GM23338 (cell line): ENCODE results near the gene NADK. TPM values are rescaled to one million over a fixed set of nuclear protein-coding genes. Genes with fewer than 3 reads are reported as not detected.

Experiments used
- ATAC-seq: fragments of 200-7000 bp; cut with Tn5 transposase; 3 replicates; pipeline ENCODE4 v1.9.1; 2020
- DNase-seq: peaks from one replicate; pipeline ENCODE4 v3.0.0-alpha.2; 2015; ENCODE audit warnings: low spot score
- H2AFZ ChIP-seq: fragments of 200-600 bp; sonication (generic); 2 replicates; pipeline ENCODE4 v1.8.0; 2016; ENCODE audit warnings: antibody characterized with exemption, mild to moderate bottlenecking, moderate library complexity
- H3F3A ChIP-seq: fragments of 200-600 bp; sonication (generic); replicated peaks from 2 replicates; pipeline ENCODE4 v1.8.0; 2017; ENCODE audit warnings: antibody characterized with exemption, mixed run types, low read depth
- H3K27ac ChIP-seq: fragments of 200-600 bp; sonication (generic); 2 replicates; pipeline ENCODE4 v1.6.1; 2016; ENCODE audit warnings: low read depth
- H3K27me3 ChIP-seq: fragments of 200-600 bp; sonication (generic); 2 replicates; pipeline ENCODE4 v1.8.0; 2016; ENCODE audit warnings: mild to moderate bottlenecking, mixed run types, moderate library complexity; ENCODE audit not compliant: insufficient read depth
- H3K36me3 ChIP-seq: fragments of 200-600 bp; sonication (generic); 2 replicates; pipeline ENCODE4 v1.8.0; 2016; ENCODE audit warnings: mild to moderate bottlenecking; ENCODE audit not compliant: insufficient read depth
- H3K4me1 ChIP-seq: fragments of 200-600 bp; sonication (generic); 2 replicates; pipeline ENCODE4 v1.8.0; 2016; ENCODE audit warnings: mild to moderate bottlenecking, moderate library complexity; ENCODE audit not compliant: insufficient read depth
- H3K4me2 ChIP-seq: fragments of 200-600 bp; sonication (generic); 2 replicates; pipeline ENCODE4 v1.7.1; 2017; ENCODE audit warnings: mixed run types
- H3K4me3 ChIP-seq: fragments of 200-600 bp; sonication (generic); 2 replicates; pipeline ENCODE4 v1.6.1; 2016; ENCODE audit warnings: mixed run types
- H3K79me2 ChIP-seq: fragments of 200-600 bp; sonication (generic); replicated peaks from 2 replicates; pipeline ENCODE4 v1.8.0; 2017; ENCODE audit warnings: mild to moderate bottlenecking; ENCODE audit not compliant: insufficient read depth
- H3K9me2 ChIP-seq: fragments of 200-600 bp; sonication (generic); 2 replicates; pipeline ENCODE4 v1.8.0; 2017; ENCODE audit not compliant: insufficient read depth
- H4K20me1 ChIP-seq: fragments of 200-600 bp; sonication (generic); replicated peaks from 2 replicates; pipeline ENCODE4 v1.8.0; 2017; ENCODE audit warnings: mild to moderate bottlenecking; ENCODE audit not compliant: insufficient read depth
- H3K27ac Mint-ChIP-seq: 2 replicates; pipeline ENCODE4 v1.8.0; 2020; ENCODE audit warnings: inconsistent platforms, mild to moderate bottlenecking, moderate library complexity, mixed read lengths
- H3K27me3 Mint-ChIP-seq: 3 replicates; pipeline ENCODE4 v1.8.0; 2022; ENCODE audit warnings: low read depth, mild to moderate bottlenecking, moderate library complexity, mixed read lengths, inconsistent platforms; ENCODE audit not compliant: insufficient read depth, poor library complexity
- H3K36me3 Mint-ChIP-seq: 3 replicates; pipeline ENCODE4 v1.8.0; 2021; ENCODE audit warnings: low read depth, mild to moderate bottlenecking, inconsistent platforms, moderate library complexity, mixed read lengths
- H3K4me1 Mint-ChIP-seq: 3 replicates; pipeline ENCODE4 v1.8.0; 2020; ENCODE audit warnings: mild to moderate bottlenecking, inconsistent platforms, mixed read lengths
- H3K4me3 Mint-ChIP-seq: 3 replicates; pipeline ENCODE4 v1.8.0; 2021; ENCODE audit warnings: moderate library complexity, mild to moderate bottlenecking, inconsistent platforms, mixed read lengths
- H3K9me3 Mint-ChIP-seq: 3 replicates; pipeline ENCODE4 v1.8.0; 2020; ENCODE audit warnings: moderate library complexity, mild to moderate bottlenecking, inconsistent platforms, mixed read lengths
- CREB1 ChIP-seq: fragments of 250-450 bp; sonication (Bioruptor Pico); IDR thresholded peaks from 2 replicates; pipeline ENCODE4 v1.5.0; 2020; ENCODE audit warnings: low read depth, mild to moderate bottlenecking, moderate library complexity
- EZH2 ChIP-seq: fragments of 200-600 bp; sonication (generic); IDR thresholded peaks from one replicate; pipeline ENCODE4 v1.8.0; 2017; ENCODE audit warnings: antibody characterized with exemption, mild to moderate bottlenecking, low read depth; ENCODE audit not compliant: unreplicated experiment
- EZH2phosphoT487 ChIP-seq: fragments of 200-600 bp; sonication (generic); IDR thresholded peaks from one replicate; pipeline ENCODE4 v1.8.1; 2018; ENCODE audit warnings: antibody characterized with exemption; ENCODE audit not compliant: unreplicated experiment
- NANOG ChIP-seq: IDR thresholded peaks from 2 replicates; pipeline ENCODE4 v1.6.1; 2016; ENCODE audit warnings: antibody characterized with exemption, borderline replicate concordance
- ZNF114 ChIP-seq: fragments of 250-450 bp; sonication (Bioruptor Pico); IDR thresholded peaks from 2 replicates; pipeline ENCODE4 v1.5.0; 2020; ENCODE audit warnings: mild to moderate bottlenecking, moderate library complexity
- polyA plus RNA-seq: library from polyadenylated mRNA; unstranded; fragments of >200 nt; fragmentation: Nextera tagmentation; extraction: Ambion mirVana; gene quantifications from 2 replicates; pipeline ENCODE4 v1.2.1, GENCODE V29; 2016
- total RNA-seq: library from RNA; depleted of rRNA; stranded (reverse); fragments of >200 nt; shearing (Covaris generic); gene quantifications from 2 replicates; pipeline ENCODE4 v1.2.3, GENCODE V29; 2014
- TF ChIP-seq, protein P1 (sequence below), 2 experiments: fragments of 200-600 bp in 1 of 2; sonication (generic) in 1 of 2; conservative IDR thresholded peaks; 2 replicates each; pipeline versions ENCODE4 v1.5.1 to v1.6.1; 2016 to 2017; ENCODE audit warnings: antibody characterized with exemption in 2 of 2, low read depth in 2 of 2, mild to moderate bottlenecking in 2 of 2, moderate library complexity in 1 of 2
- TF ChIP-seq, protein P2 (sequence below): IDR thresholded peaks from 2 replicates; pipeline ENCODE4 v1.6.1; 2016; ENCODE audit warnings: antibody characterized with exemption

The NADK gene
- total and polyA plus RNA-seq, 2 experiments from 2014 or later = 45.3 to 73.2 TPM

DNA sequence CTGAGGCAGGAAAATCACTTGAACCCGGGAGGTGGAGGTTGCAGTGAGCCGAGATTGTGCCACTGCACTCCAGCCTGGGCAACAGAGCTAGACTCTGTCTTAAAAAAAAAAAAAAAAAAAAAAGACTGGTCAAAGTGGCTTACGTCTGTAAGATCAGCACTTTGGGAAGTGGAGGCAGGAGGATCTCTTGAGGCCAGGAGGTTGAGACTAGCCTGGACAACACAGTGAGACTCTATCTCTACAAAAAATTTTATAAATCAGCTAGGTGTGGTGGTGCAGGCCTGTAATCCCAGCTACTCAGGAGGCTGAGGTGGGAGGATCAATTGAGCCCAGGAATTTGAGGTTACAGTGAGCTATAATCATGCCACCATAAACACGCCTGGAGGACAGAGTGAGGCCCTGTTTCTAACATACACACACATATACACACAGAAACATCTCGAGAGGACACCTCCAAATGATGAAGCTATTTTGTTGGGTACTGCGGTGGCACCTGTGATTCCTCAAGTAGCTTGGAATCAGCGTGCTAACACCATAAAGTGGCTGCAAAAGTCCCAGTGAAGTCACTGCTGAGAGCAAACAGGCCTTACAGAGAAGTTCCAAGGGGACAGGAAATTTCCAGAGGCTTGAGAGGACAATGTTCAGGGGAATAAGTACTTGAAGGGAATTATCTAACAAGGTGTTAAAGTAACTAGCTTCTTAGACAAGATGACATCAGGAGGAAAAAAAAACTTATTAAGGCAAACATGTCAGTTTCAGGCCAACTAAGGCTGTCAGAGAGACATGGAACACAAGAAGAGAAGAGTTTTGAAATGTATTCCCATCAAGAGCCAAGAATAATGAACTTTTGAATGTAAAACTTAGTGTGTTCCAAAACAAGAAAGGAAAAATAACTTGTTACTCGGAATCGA is 1.3 kb downstream of the NADK start (continued):
- no peak for TF ChIP-seq EZH2

- H3K4me1 ChIP-seq = peaks cover 17% of the 10 kb centered on the region
- H2AFZ ChIP-seq = no peak overlapping the region
- Mint-ChIP-seq H3K36me3 (peaks cover 40% of the 10 kb centered on the region), H3K4me1 (peaks cover 31% of the 10 kb centered on the region), H3K27ac (peak overlapping the region; percentile 13; the same call in 1 of the 2 replicates), H3K4me3 (peak overlapping the region; percentile 51; the same call in 2 of the 3 replicates), H3K27me3 (peaks cover 25% of the 10 kb centered on the region), H3K9me3 (peaks cover 6% of the 10 kb centered on the region)
- H3K4me2 ChIP-seq = peak overlapping the region; percentile 66
- ATAC-seq (no peak), DNase-seq (peak; percentile 25)
- H3K4me3 ChIP-seq = peak overlapping the region; percentile 26; the same call in 1 of the 2 replicates
- H4K20me1 ChIP-seq = peaks cover 29% of the 10 kb centered on the region
- H3K9me2 ChIP-seq = no peaks in the 10 kb centered on the region
- H3K36me3 ChIP-seq = peaks cover 10% of the 10 kb centered on the region; the same call in 1 of the 2 replicates
- H3K27me3 ChIP-seq = no peaks in the 10 kb centered on the region
- H3K27ac ChIP-seq = peak overlapping the region; percentile 33; the same call in 1 of the 2 replicates
- no peak for TF ChIP-seq EZH2phosphoT487
- TF ChIP-seq, protein P1, sequence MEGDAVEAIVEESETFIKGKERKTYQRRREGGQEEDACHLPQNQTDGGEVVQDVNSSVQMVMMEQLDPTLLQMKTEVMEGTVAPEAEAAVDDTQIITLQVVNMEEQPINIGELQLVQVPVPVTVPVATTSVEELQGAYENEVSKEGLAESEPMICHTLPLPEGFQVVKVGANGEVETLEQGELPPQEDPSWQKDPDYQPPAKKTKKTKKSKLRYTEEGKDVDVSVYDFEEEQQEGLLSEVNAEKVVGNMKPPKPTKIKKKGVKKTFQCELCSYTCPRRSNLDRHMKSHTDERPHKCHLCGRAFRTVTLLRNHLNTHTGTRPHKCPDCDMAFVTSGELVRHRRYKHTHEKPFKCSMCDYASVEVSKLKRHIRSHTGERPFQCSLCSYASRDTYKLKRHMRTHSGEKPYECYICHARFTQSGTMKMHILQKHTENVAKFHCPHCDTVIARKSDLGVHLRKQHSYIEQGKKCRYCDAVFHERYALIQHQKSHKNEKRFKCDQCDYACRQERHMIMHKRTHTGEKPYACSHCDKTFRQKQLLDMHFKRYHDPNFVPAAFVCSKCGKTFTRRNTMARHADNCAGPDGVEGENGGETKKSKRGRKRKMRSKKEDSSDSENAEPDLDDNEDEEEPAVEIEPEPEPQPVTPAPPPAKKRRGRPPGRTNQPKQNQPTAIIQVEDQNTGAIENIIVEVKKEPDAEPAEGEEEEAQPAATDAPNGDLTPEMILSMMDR (conservative IDR thresholded peaks at IDR 0.05; ENCODE audit: low read depth in 2 of 2) = 0 out of 4 replicates have a peak, but pooled peaks of 1 of the 2 experiments have one; percentile 13
- TF ChIP-seq ZNF114 (CRISPR knock-in tag) = no peak
- no peak for TF ChIP-seq CREB1 (CRISPR knock-in tag)
- H3K79me2 ChIP-seq = peaks cover 74% of the 10 kb centered on the region
- H3F3A ChIP-seq = peaks cover 18% of the 10 kb centered on the region
Measured at GRCh38 chr1:1775327-1776226, 2.7 kb downstream of the NADK start.

DNA sequence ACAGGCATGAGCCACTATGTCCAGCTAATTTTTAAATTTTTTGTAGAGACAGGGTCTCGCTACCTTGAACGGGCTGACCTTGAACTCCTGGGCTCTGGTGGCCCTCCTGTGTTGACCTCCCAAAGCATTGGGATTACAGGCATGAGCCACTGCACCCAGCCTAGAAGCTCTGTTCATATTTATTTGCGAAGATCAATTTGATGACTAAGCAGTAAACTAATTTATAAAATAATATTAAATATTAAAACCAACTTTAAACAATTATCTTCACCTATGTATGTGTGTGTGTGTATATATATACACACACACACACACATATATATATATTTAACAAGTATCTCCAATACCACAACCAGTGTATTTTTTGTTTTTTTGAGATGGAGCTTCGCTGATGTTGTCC is 4.4 kb downstream of the NADK start:
- Mint-ChIP-seq H3K4me1 (peaks cover 17% of the 10 kb centered on the region), H3K27me3 (peaks cover 13% of the 10 kb centered on the region), H3K4me3 (no peak overlapping the region), H3K9me3 (peaks cover 11% of the 10 kb centered on the region), H3K36me3 (peaks cover 57% of the 10 kb centered on the region), H3K27ac (no peak overlapping the region)
- Histone ChIP-seq H3K27ac (no peak overlapping the region), H3K4me1 (peaks cover 10% of the 10 kb centered on the region; the same call in 1 of the 2 replicates), H3K4me3 (no peak overlapping the region), H2AFZ (no peak overlapping the region), H3K9me2 (no peaks in the 10 kb centered on the region), H3F3A (peaks cover 9% of the 10 kb centered on the region), H3K27me3 (no peaks in the 10 kb centered on the region), H4K20me1 (peaks cover 39% of the 10 kb centered on the region), H3K4me2 (no peak overlapping the region), H3K79me2 (peaks cover 91% of the 10 kb centered on the region), H3K36me3 (peaks cover 10% of the 10 kb centered on the region; the same call in 1 of the 2 replicates)
- DNase-seq (no peak), ATAC-seq (no peak)
- no peak for TF ChIP-seq NANOG
- TF ChIP-seq, protein P2, sequence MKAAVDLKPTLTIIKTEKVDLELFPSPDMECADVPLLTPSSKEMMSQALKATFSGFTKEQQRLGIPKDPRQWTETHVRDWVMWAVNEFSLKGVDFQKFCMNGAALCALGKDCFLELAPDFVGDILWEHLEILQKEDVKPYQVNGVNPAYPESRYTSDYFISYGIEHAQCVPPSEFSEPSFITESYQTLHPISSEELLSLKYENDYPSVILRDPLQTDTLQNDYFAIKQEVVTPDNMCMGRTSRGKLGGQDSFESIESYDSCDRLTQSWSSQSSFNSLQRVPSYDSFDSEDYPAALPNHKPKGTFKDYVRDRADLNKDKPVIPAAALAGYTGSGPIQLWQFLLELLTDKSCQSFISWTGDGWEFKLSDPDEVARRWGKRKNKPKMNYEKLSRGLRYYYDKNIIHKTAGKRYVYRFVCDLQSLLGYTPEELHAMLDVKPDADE = no peak
